Lower leg skin (tissue), 3 donors: ENCODE results near the gene TIGD1.

Experiments used
- CTCF ChIP-seq, 3 donors: fragments of 450-650 bp; IDR thresholded peaks; one replicate each; pipeline ENCODE4 v1.5.1; 2016; ENCODE audit warnings: antibody characterized with exemption in 3 of 3, mild to moderate bottlenecking in 3 of 3, moderate library complexity in 2 of 3
- POLR2A ChIP-seq, 2 donors: fragments of 450-650 bp; IDR thresholded peaks; one replicate each; pipeline ENCODE4 v1.6.1; 2016 to 2017; ENCODE audit warnings: antibody characterized with exemption in 2 of 2, mild to moderate bottlenecking in 1 of 2, moderate library complexity in 1 of 2

- TF ChIP-seq CTCF (IDR thresholded peaks at IDR 0.05) (no peak), POLR2A (IDR thresholded peaks at IDR 0.05) (no peak)
Measured at GRCh38 chr2:232545511-232546375, 4.6 kb downstream of the TIGD1 start.
